A549 (cell line): ENCODE data around the gene HOXB4.

Experiments
- CBX2 ChIP-seq: fragments of 200-600 bp; sonication (generic); IDR thresholded peaks from 2 replicates; pipeline ENCODE4 v1.6.1; 2016; ENCODE audit warnings: low read depth, mild to moderate bottlenecking, borderline replicate concordance
- EHMT2 ChIP-seq: fragments of 200-600 bp; sonication (generic); IDR thresholded peaks from 2 replicates; pipeline ENCODE4 v1.6.1; 2016; ENCODE audit warnings: antibody characterized with exemption, low read depth, mild to moderate bottlenecking, moderate library complexity
- EP300 ChIP-seq, 2 experiments: fragments of >200 bp; sonication (Bioruptor Twin); formaldehyde crosslinking; IDR thresholded peaks; 2 replicates in 1 of 2; 3 replicates in 1 of 2; pipeline ENCODE4 v1.6.1; 2016 to 2017
- ESRRA ChIP-seq: fragments of 150-350 bp; IDR thresholded peaks from 2 replicates; pipeline ENCODE4 v1.6.1; 2014; ENCODE audit warnings: mild to moderate bottlenecking, low read length, borderline replicate concordance
- HMGXB4 ChIP-seq: fragments of 250-450 bp; sonication (Bioruptor Pico); IDR thresholded peaks from 2 replicates; pipeline ENCODE4 v1.5.0; 2021; ENCODE audit warnings: mild to moderate bottlenecking, moderate library complexity, borderline replicate concordance
- MAFK ChIP-seq: fragments of 450-650 bp; IDR thresholded peaks from 2 replicates; pipeline ENCODE4 v1.6.1; 2014; ENCODE audit not compliant: partially characterized antibody
- NFE2L2 ChIP-seq: fragments of 150-350 bp; conservative IDR thresholded peaks from 2 replicates; pipeline ENCODE4 v1.6.1; 2014; ENCODE audit warnings: low read length
- POLR2A ChIP-seq: IDR thresholded peaks from 2 replicates; pipeline ENCODE4 v1.6.1; 2012; ENCODE audit warnings: mild to moderate bottlenecking, low read length
- RNF2 ChIP-seq: fragments of 200-600 bp; sonication (generic); IDR thresholded peaks from 2 replicates; pipeline ENCODE4 v1.6.1; 2016; ENCODE audit warnings: low read depth, mild to moderate bottlenecking, antibody characterized with exemption, moderate library complexity, borderline replicate concordance
- ZFP36 ChIP-seq: fragments of 450-650 bp; IDR thresholded peaks from 2 replicates; pipeline ENCODE4 v1.6.1; 2014; ENCODE audit warnings: borderline replicate concordance; ENCODE audit not compliant: partially characterized antibody
- TF ChIP-seq, protein P1 (sequence below): fragments of >200 bp; sonication (Bioruptor Twin); formaldehyde crosslinking; IDR thresholded peaks from 3 replicates; pipeline ENCODE4 v1.5.1; 2016
- TF ChIP-seq, protein P2 (sequence below): fragments of 200-600 bp; sonication (generic); IDR thresholded peaks from 2 replicates; pipeline ENCODE4 v1.6.1; 2016; ENCODE audit warnings: antibody characterized with exemption, mild to moderate bottlenecking, moderate library complexity
- TF ChIP-seq, protein P3 (sequence below): IDR thresholded peaks from 2 replicates; pipeline ENCODE4 v1.6.1; 2012; ENCODE audit warnings: low read depth, borderline replicate concordance

- TF ChIP-seq, protein P1, sequence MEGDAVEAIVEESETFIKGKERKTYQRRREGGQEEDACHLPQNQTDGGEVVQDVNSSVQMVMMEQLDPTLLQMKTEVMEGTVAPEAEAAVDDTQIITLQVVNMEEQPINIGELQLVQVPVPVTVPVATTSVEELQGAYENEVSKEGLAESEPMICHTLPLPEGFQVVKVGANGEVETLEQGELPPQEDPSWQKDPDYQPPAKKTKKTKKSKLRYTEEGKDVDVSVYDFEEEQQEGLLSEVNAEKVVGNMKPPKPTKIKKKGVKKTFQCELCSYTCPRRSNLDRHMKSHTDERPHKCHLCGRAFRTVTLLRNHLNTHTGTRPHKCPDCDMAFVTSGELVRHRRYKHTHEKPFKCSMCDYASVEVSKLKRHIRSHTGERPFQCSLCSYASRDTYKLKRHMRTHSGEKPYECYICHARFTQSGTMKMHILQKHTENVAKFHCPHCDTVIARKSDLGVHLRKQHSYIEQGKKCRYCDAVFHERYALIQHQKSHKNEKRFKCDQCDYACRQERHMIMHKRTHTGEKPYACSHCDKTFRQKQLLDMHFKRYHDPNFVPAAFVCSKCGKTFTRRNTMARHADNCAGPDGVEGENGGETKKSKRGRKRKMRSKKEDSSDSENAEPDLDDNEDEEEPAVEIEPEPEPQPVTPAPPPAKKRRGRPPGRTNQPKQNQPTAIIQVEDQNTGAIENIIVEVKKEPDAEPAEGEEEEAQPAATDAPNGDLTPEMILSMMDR, result no peak
- TF ChIP-seq NFE2L2 (no peak), MAFK (no peak), EP300 (IDR thresholded peaks at IDR 0.05) (no peak), RNF2 (no peak), HMGXB4 (CRISPR knock-in tag) (no peak), CBX2 (no peak), ESRRA (no peak), POLR2A (no peak), ZFP36 (no peak), EHMT2 (no peak)
- TF ChIP-seq, protein P2, sequence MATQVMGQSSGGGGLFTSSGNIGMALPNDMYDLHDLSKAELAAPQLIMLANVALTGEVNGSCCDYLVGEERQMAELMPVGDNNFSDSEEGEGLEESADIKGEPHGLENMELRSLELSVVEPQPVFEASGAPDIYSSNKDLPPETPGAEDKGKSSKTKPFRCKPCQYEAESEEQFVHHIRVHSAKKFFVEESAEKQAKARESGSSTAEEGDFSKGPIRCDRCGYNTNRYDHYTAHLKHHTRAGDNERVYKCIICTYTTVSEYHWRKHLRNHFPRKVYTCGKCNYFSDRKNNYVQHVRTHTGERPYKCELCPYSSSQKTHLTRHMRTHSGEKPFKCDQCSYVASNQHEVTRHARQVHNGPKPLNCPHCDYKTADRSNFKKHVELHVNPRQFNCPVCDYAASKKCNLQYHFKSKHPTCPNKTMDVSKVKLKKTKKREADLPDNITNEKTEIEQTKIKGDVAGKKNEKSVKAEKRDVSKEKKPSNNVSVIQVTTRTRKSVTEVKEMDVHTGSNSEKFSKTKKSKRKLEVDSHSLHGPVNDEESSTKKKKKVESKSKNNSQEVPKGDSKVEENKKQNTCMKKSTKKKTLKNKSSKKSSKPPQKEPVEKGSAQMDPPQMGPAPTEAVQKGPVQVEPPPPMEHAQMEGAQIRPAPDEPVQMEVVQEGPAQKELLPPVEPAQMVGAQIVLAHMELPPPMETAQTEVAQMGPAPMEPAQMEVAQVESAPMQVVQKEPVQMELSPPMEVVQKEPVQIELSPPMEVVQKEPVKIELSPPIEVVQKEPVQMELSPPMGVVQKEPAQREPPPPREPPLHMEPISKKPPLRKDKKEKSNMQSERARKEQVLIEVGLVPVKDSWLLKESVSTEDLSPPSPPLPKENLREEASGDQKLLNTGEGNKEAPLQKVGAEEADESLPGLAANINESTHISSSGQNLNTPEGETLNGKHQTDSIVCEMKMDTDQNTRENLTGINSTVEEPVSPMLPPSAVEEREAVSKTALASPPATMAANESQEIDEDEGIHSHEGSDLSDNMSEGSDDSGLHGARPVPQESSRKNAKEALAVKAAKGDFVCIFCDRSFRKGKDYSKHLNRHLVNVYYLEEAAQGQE, result no peak
- TF ChIP-seq, protein P3, sequence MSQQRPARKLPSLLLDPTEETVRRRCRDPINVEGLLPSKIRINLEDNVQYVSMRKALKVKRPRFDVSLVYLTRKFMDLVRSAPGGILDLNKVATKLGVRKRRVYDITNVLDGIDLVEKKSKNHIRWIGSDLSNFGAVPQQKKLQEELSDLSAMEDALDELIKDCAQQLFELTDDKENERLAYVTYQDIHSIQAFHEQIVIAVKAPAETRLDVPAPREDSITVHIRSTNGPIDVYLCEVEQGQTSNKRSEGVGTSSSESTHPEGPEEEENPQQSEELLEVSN, result no peak
These were observed 6.1 kb upstream of the HOXB4 start for GRCh38 chr17:48584223-48584741.
